GM18520 (cell line): ENCODE data around the gene NPIPA3.
"Not testable (repeated sequence)": the region's sequence is repeated elsewhere in the genome, so short reads cannot be mapped to it uniquely, and the experiment has no call there.

Source experiments
- ATAC-seq: cut with Tn5 transposase; IDR thresholded peaks from one replicate; pipeline ENCODE4 v1.9.1; 2021; ENCODE audit not compliant: unreplicated experiment

Gene NPIPA3

GRCh38 chr16:14741794-14742193 is 38.6 kb downstream of the NPIPA3 start:
- not testable (repeated sequence) for ATAC-seq

- ATAC-seq = peak; percentile 98
Observed at GRCh38 chr16:14742273-14743128, 39.3 kb downstream of the NPIPA3 start, which contains the start of gene NPIPA2. NPIPA2 (plus strand) TSS chr16:14742533; CDS start chr16:14748066, 5,533 bp downstream.

- ATAC-seq = not testable (repeated sequence)
Observed at GRCh38 chr16:14773654-14774053, 70.4 kb downstream of the NPIPA3 start.

- not testable (repeated sequence) for ATAC-seq
Observed at GRCh38 chr16:14775624-14776023, 72.4 kb downstream of the NPIPA3 start.
